KOPT-K1 (cell line): ENCODE results near the gene ATOH1.

Experiments used
- H3K27ac ChIP-seq: fragments of 200-600 bp; sonication (generic); 2 replicates; pipeline ENCODE4 v1.5.1; 2016; ENCODE audit warnings: antibody characterized with exemption, mild to moderate bottlenecking, low read depth, low read length; ENCODE audit not compliant: poor library complexity, severe bottlenecking
- H3K36me3 ChIP-seq: fragments of 200-600 bp; sonication (generic); 2 replicates; pipeline ENCODE4 v1.5.1; 2017; ENCODE audit warnings: antibody characterized with exemption, mild to moderate bottlenecking, low read length, moderate library complexity; ENCODE audit not compliant: insufficient read depth
- H3K9me3 ChIP-seq: fragments of 200-600 bp; sonication (generic); 2 replicates; pipeline ENCODE4 v1.5.1; 2017; ENCODE audit warnings: antibody characterized with exemption, low read length, mild to moderate bottlenecking; ENCODE audit not compliant: insufficient read depth, poor library complexity, severe bottlenecking

ATOH1 gene, protein sequence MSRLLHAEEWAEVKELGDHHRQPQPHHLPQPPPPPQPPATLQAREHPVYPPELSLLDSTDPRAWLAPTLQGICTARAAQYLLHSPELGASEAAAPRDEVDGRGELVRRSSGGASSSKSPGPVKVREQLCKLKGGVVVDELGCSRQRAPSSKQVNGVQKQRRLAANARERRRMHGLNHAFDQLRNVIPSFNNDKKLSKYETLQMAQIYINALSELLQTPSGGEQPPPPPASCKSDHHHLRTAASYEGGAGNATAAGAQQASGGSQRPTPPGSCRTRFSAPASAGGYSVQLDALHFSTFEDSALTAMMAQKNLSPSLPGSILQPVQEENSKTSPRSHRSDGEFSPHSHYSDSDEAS

GRCh38 chr4:93828332-93828994 is at the start of gene ATOH1:
ATOH1 (plus strand) TSS chr4:93828753; CDS start chr4:93828927, 174 bp downstream.
- Histone ChIP-seq H3K9me3 (peaks cover 17% of the 10 kb centered on the region), H3K27ac (no peak within 1 kb of the TSS), H3K36me3 (no peaks in the 10 kb centered on the region)

DNA sequence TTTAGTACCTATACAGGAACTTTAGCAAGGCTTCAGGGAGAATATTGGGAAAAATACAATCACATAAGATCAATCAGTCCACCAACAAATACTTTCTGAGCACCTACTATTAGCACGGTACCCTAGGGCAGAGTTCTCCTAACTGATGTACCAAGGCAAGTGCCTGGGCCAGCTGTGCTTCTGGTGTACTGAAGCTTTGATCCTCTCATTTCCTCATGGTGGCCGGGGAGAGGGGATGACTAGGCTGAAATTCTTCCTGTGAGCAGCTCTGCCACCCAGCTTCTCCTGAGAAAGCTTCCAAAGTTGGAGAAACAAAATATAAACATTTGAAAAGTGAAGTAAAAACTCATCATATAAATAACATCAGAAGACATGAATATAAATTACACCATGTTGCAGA is 49.3 kb upstream of the ATOH1 start:
- Histone ChIP-seq H3K9me3 (no peaks in the 10 kb centered on the region), H3K36me3 (no peaks in the 10 kb centered on the region), H3K27ac (no peak overlapping the region)

DNA sequence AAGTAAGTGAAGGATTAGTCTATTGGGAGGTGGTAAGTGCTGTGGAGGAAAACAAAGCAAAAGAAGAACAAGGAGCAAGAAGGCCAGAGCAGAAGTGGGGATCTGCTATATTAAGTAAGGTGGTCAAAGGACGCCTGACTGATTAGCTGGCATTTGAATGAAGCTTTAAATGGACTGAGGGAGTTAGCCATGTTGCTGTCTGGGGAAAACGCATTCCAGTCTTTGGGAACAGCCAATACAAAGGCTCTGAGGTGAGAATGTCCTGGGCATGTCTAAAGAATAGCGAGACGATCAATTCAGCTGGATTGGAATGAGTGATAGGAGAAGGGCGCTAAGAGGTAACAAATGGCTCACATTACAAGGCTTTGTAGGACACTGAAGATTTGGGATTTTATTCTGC is 48.5 kb upstream of the ATOH1 start:
- no peaks in the 10 kb centered on the region for H3K9me3 ChIP-seq
- no peak overlapping the region for H3K27ac ChIP-seq
- H3K36me3 ChIP-seq, result no peaks in the 10 kb centered on the region

DNA sequence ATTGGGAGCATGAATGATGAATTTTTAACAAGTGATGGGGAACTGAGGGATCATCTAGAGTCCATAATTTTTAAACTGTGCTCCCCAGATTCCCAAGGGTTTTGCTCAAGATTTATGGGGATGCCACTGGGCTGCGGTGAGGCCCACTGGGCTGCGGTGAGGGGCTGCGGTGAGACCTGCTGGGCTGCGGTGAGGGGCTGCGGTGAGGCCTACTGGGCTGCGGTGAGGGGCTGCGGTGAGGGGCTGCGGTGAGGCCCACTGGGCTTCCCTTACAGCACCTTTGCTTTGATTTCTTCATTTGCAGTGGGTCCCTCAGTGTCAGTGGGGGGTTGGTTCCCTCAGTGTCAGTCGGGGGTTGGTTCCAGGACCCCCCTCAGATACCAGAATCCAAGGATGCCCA is 47.4 kb upstream of the ATOH1 start:
- no peaks in the 10 kb centered on the region for H3K36me3 ChIP-seq
- H3K9me3 ChIP-seq, result no peaks in the 10 kb centered on the region
- H3K27ac ChIP-seq, result no peak overlapping the region

GRCh38 chr4:93786149-93786548 is 42.4 kb upstream of the ATOH1 start:
- H3K36me3 ChIP-seq, result no peaks in the 10 kb centered on the region
- no peak overlapping the region for H3K27ac ChIP-seq
- no peaks in the 10 kb centered on the region for H3K9me3 ChIP-seq

DNA sequence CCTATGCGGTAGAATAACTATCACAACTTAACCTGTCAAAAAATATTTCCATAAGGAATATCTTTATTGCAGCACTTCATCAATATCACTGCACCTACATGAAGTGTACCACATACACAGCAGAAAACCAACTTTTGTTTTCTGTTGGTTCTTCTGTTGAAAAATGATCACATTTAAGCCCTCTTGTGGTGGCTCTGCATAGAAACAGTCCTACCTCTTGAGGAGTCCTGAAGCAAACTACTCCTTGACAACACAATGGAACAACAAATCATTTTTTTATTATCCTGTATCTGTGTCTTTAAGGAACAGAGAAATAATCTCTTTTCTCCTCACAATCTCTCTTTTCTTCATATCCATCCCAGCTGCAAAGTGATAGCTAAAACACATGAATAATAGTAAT is 39.8 kb upstream of the ATOH1 start:
- Histone ChIP-seq H3K36me3 (no peaks in the 10 kb centered on the region), H3K27ac (no peak overlapping the region), H3K9me3 (no peaks in the 10 kb centered on the region)

DNA sequence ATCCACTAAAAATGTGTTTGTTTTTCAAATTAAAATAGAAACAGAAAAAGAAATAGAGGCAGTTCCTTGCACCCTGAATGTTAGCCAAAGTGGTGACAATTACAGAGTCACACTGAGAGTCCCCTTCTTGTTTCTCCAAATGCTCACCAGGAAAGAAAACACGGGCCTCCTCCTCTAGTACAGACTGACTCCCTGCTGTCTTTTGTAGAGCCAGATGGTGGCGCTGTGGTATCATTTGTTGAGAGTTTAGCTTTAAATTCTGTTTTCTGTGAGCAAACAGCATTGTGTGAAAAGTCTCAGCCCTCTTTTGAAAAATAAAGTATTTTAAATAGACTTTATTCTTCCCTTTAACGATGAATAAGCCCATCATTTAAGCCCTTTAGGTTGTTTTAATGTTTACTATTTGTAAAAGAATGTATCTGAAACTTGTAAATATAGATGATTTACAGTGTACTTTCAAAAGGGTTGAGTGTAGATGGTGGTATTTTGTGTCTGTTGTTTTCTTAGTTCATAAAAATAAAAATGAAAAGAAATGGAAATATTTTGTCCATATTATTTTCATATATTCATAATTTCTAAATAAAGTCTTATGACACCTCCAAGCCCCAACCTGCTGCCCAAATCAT is 36.9 kb upstream of the ATOH1 start:
- Histone ChIP-seq H3K36me3 (no peaks in the 10 kb centered on the region), H3K27ac (no peak overlapping the region), H3K9me3 (no peaks in the 10 kb centered on the region)

- Histone ChIP-seq H3K9me3 (no peaks in the 10 kb centered on the region), H3K27ac (no peak overlapping the region), H3K36me3 (no peaks in the 10 kb centered on the region)
These were observed 26.5 kb upstream of the ATOH1 start for GRCh38 chr4:93802045-93802444.

DNA sequence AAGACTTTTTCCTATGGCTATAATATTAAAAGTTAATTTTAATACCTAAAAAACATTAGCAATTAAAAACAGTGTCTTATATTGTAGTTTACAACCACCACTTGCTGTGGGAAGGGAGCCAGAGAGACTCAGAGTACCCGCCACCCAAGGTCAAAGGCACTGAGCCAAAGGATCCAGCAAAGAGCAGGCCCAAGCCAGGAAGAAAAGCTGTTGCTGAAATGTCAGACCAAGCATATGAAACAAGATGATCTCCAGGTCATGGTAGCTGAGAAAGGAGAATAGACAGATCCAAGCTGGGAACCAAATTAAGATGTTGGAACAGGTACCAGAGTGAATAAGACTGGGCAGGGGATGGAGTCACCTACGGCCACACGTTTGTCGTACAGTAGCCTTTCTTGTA is 18.8 kb upstream of the ATOH1 start:
- Histone ChIP-seq H3K36me3 (no peaks in the 10 kb centered on the region), H3K9me3 (no peaks in the 10 kb centered on the region), H3K27ac (no peak overlapping the region)

- Histone ChIP-seq H3K9me3 (no peaks in the 10 kb centered on the region), H3K36me3 (no peaks in the 10 kb centered on the region), H3K27ac (no peak overlapping the region)
These were observed 18.1 kb upstream of the ATOH1 start for GRCh38 chr4:93810340-93810992.

- H3K9me3 ChIP-seq, result no peaks in the 10 kb centered on the region
These were observed 15.5 kb upstream of the ATOH1 start for GRCh38 chr4:93813092-93813491.

DNA sequence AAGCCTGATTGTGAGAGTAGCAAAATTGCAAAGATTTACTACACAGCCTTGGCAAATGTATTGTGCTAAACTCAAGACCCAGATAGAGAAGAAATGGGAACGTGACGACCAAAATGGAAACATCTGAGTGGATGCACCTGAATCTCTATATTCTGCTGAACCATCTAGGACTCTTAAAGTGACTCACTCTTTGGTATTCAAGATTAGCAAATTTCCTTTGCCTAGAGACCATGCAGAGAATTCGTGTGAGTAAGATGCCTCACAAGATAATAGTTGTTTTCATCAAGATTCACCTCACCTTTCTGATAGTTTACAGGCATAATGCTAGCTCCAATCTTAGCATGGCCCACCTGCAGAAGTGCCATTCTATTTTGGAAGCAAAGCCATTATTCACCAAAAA is 14.4 kb upstream of the ATOH1 start:
- H3K36me3 ChIP-seq, result no peaks in the 10 kb centered on the region
- no peaks in the 10 kb centered on the region for H3K9me3 ChIP-seq
- H3K27ac ChIP-seq, result no peak overlapping the region

More at GRCh38 chr4:93813092-93813491, 15.5 kb upstream of the ATOH1 start:
- Histone ChIP-seq H3K36me3 (no peaks in the 10 kb centered on the region), H3K27ac (no peak overlapping the region)

DNA sequence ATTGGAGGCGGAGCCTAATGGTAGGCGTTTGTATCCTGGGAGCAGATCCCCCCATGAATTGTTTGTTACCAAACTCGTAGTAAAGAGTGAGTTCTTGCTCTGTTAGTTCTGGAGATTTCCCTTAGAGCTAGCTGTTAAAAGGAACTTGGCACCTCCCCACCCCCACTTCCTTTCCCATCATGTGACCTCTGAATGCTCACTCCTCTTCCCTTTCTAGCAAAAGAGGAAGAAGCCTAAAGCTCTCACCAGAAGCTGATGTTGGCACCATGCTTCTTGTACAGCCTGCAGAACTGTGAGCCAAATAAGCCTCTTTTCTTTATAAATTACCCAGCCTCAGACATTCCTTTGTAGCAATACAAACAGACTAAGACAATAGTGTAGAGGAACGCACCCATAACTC is 13.8 kb upstream of the ATOH1 start:
- H3K27ac ChIP-seq, result no peak overlapping the region
- no peaks in the 10 kb centered on the region for H3K9me3 ChIP-seq
- no peaks in the 10 kb centered on the region for H3K36me3 ChIP-seq

GRCh38 chr4:93825551-93826216 is 2.9 kb upstream of the ATOH1 start:
- H3K36me3 ChIP-seq, result no peaks in the 10 kb centered on the region
- H3K9me3 ChIP-seq, result peaks cover 17% of the 10 kb centered on the region
- H3K27ac ChIP-seq, result no peak overlapping the region
